Measurements from ENCODE around the gene PIM3.

Gene PIM3

GRCh38 chr22:49991907-49992533 lies 31.4 kb downstream of the PIM3 start:
- DNase-seq (ENCODE audit: low read depth), result no peak

GRCh38 chr22:49992921-49993648 lies 32.5 kb downstream of the PIM3 start:
- no peak for DNase-seq (ENCODE audit: low read depth)

- no peak for DNase-seq (ENCODE audit: low read depth)
These were observed 33.2 kb downstream of the PIM3 start for GRCh38 chr22:49993649-49994360.

- no peak for DNase-seq (ENCODE audit: low read depth)
These were observed 33.9 kb downstream of the PIM3 start for GRCh38 chr22:49994361-49995040.

GRCh38 chr22:49995041-49995360 lies 34.4 kb downstream of the PIM3 start:
- no peak for DNase-seq (ENCODE audit: low read depth)

GRCh38 chr22:49995361-49996118 lies 35.0 kb downstream of the PIM3 start:
- DNase-seq (ENCODE audit: low read depth), result no peak

GRCh38 chr22:49996119-49996517 lies 35.5 kb downstream of the PIM3 start:
- DNase-seq (ENCODE audit: low read depth), result no peak

- DNase-seq (ENCODE audit: low read depth), result no peak
These were observed 36.1 kb downstream of the PIM3 start for GRCh38 chr22:49996518-49997250.

- DNase-seq (ENCODE audit: low read depth), result no peak
These were observed 36.7 kb downstream of the PIM3 start for GRCh38 chr22:49997251-49997599.

GRCh38 chr22:49997932-49998717 lies 37.6 kb downstream of the PIM3 start:
- DNase-seq (ENCODE audit: low read depth), result no peak

GRCh38 chr22:49998718-49999062 lies 38.1 kb downstream of the PIM3 start:
- DNase-seq (ENCODE audit: low read depth), result no peak

GRCh38 chr22:49999063-49999945 lies 38.7 kb downstream of the PIM3 start:
- no peak for DNase-seq (ENCODE audit: low read depth)

- no peak for DNase-seq (ENCODE audit: low read depth)
These were observed 39.5 kb downstream of the PIM3 start for GRCh38 chr22:49999946-50000586.

- DNase-seq (ENCODE audit: low read depth), result no peak
These were observed 40.2 kb downstream of the PIM3 start for GRCh38 chr22:50000587-50001387.

GRCh38 chr22:50001388-50002231 lies 41.0 kb downstream of the PIM3 start:
- no peak for DNase-seq (ENCODE audit: low read depth)

- DNase-seq (ENCODE audit: low read depth), result no peak
These were observed 42.2 kb downstream of the PIM3 start for GRCh38 chr22:50002791-50003190.

- no peak for DNase-seq (ENCODE audit: low read depth)
These were observed 44.3 kb downstream of the PIM3 start for GRCh38 chr22:50004918-50005317.

All from stimulated activated CD8-positive, alpha-beta memory T cell treated with anti-CD3 and anti-CD28 coated beads, Interleukin-15, amount 100 ng/mL, for 24 hours (primary cell).